GM12891 (cell line): ENCODE measurements around the gene RGS9.

Experiments
- POLR2AphosphoS5 ChIP-seq: IDR thresholded peaks from 2 replicates; pipeline ENCODE4 v1.6.1; 2011; ENCODE audit warnings: low read depth, low read length, control low read depth
- TAF1 ChIP-seq: IDR thresholded peaks from 2 replicates; pipeline ENCODE4 v1.6.1; 2011; ENCODE audit warnings: low read depth, low read length, control low read depth

- TF ChIP-seq POLR2AphosphoS5: no peak
- TF ChIP-seq TAF1: no peak
These were observed 91.8 kb downstream of the RGS9 start for GRCh38 chr17:65228734-65229620.
